ENCODE results near the gene DOK6. TPM values are rescaled to one million over a fixed set of nuclear protein-coding genes. Genes with fewer than 3 reads are reported as not detected.
"Not testable (repeated sequence)": the region's sequence is repeated elsewhere in the genome, so short reads cannot be mapped to it uniquely, and the experiment has no call there.

Gene DOK6
- total RNA-seq, 1 donor from 2014 or later, result 9.6 TPM

DNA sequence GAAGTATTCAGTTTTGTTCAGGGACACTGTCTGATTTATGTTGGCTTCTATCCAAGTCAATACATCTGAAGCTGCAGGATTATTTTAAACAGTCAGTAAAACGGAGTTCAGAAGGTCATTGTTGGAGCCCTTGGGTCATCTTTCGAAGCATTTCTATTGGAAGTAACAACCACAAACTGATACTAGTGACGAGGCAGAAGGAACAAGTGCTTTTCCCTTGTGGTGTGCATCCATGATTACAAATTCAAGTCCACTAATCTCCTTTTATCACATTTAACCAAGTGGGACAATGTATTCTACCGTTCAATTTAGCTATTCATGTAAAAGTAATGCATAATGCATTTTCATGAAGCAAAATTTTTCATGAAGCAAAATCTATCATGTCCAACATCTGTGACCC lies 470.0 kb downstream of the DOK6 start:
- no peak for DNase-seq (ENCODE audit: low spot score)

DNA sequence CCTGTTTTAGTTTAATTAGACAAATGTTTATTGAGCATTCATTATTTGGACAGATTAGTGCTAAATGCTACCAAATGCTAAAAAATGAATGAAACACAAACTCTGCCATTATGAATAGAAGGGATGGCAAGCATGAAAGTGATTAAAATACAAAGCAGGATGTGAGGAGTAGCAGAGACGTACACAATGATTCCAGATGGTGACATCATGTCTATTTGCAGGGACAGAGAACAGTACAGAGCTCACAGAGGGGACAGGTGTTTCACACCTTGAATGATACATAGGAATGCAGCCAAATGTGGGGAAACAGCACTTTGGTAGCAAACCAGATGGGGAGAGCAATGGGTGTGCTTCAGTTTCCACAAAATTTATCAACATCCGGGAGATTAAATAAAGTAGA lies 470.7 kb downstream of the DOK6 start:
- DNase-seq (ENCODE audit: low spot score), result no peak

DNA sequence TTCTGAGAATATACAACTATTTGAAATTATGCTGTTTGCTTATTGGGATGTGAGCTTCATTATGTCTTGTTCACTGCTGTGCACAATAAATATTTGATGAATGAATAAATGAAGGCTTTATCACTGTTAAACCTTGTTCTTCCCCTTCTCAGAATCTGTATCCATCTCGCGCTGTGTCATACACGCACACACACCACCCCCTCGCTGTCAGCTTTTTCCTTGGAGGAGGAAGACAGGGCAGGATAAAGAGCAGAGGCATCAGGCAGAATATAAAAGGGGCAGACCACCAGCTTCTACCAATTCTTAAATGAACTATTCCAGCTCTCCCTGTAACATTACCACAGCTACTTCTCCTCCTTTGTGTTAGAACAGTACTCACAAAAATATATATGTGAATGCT lies 472.0 kb downstream of the DOK6 start:
- DNase-seq (ENCODE audit: low spot score), result no peak

DNA sequence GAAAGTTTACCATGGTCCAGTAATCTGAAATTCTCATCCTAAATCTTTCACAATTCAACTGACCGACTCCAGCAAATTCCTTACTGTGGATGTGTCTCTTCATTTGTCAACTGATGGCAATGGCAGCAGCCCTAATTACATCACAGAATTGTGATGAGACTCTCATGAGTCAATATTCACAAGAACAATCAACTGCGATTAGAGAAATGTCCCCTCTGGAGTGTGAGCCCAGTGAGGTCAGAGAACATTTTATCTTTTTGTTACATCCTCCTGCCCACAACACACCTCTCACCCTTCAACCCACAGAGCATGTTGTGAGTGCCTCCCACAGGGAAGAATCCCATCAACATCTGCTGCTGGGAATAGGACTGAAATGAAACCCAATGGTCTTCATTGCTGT lies 473.4 kb downstream of the DOK6 start:
- DNase-seq (ENCODE audit: low spot score), result no peak

DNA sequence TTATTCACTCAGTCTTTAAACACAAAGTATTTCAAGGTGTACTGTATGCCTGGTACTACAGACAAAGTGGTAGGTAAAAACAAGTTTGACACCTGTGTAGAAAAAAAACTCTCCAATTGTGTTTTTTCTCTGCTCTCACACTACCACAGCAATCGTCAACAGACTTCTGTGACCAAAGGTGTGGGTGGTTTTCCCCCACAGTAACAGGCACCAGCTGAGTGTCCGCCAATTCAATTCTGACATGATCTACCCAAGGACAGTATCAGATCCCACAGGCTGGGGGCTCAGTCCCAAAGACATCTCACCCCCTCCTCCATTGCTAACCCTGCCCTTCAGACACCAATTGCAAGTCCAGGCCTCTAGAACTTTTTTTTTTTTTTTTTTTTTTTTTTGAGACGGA lies 475.8 kb downstream of the DOK6 start:
- DNase-seq (ENCODE audit: low spot score), result no peak

DNA sequence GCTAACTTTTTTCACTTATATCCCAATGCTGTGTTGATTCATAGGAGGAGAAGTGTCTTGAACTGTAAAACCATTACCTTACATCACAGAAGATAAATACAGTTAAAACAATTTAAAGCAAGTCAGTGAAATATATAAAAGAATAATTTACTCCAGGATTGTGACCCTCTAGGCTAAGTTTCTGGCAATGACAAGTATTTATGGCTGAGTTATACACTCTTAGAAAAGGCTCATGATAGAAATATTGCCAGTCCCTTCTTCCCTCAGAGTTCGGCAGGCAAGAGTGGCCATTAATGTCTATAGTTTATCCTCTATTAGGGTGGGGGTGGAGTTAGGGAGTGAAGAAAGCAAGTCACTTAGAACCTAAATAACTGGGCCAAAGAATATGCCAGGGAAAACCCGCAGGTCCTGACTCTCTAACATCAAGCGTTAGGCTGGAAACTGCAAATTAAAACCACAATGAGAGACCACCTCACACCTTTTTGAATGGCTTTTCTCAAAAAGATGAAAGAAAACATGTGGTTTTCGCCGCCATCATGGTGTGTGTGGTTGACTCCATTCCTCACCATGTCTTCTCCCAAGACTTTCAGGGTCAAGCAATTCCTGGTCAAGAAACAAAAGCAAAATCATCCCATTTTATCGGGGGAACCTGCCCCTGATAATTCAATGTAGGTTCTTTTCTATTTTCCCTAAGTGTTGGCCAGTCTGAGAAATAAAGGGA lies 477.7 kb downstream of the DOK6 start:
- DNase-seq (ENCODE audit: low spot score), result no peak

DNA sequence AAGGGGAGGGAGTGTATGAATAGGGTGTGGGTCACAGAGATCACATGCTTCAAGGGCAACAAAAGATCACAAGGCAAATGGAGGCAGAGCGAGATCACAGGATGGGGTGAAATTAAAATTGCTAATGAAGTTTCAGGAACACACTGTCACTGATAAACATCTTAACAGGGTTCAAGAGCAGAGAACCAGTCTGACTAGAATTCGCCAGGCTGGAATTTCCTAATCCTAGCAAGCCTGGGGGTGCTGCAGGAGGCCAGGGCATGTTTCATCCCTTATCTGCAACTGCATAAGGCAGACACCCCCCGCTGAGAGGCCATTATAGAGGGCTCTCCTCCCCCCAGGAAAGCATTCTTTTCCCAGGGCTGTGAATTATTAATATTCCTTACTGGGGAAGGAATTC lies 478.4 kb downstream of the DOK6 start:
- DNase-seq (ENCODE audit: low spot score), result not testable (repeated sequence)

DNA sequence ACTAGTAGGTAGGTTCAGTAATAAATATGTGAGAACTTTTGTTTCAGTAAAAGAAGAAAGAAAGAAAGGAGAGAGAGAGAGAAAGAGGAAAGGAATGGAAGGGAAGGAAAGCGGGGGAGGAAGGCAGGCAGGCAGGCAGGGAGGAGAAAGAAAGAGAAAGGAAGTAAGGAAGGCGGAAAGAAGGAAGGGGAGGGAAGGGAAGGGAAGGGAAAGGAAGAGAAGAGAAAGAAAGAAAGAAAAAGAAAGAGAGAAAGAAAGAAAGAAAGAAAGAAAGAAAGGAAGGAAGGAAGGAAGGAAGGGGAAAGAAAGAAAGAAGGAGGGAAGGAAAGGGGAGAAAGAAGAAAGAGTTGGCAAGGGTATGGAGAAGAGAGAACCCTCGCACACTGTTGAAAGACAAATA lies 479.4 kb downstream of the DOK6 start:
- DNase-seq (ENCODE audit: low spot score), result no peak

DNA sequence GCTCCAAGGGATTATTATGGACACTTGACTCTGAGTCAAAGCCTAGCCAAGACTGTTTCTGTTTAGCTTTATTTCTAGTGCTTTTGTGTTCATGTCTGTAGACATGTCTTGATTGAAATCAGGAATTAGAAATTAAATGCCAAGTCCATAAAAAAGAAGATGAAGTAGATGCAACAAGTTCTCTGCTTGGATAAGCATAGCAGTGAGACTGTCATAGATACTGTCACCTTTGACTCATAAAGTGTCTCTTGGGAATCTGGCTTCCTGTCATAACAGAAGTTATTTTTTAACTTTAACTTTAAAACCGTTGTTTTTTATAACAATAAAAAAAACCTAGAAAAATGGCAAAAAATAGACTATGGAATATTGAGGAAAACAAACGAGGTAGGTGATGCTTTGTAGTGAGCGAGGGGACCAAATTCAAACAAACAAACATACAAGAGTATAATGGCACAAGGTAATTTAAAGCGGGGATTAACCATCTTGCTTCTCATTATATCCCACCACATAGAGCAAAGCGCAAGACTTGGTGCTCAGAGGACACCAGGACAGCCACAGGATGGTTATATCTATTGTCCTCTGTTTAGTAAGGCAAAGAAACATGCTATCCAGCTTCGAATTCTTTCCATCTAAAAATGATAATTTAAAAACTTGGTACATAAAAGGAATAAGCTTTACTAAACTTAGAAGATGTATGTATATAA lies 482.4 kb downstream of the DOK6 start:
- no peak for DNase-seq (ENCODE audit: low spot score)

DNA sequence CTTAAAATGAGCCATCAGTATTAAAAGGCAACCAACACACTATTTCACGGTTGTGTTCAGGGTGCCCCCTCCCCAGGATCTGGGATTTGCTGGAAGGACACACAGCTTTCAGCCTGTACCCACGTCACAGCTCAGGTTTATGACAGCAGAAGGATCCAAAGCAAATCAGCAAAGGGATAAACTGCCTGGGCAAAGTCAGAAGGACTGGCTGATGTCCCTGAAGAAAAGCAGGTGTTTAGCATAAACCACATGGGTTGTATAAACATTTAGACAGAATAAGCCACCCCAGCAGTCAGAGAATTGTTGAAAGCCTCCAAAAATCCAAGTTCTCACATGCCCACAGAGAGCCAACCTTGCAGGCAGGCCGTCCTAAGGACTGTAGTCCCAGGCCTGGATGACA lies 483.1 kb downstream of the DOK6 start:
- peak; percentile 14 for DNase-seq (ENCODE audit: low spot score)

DNA sequence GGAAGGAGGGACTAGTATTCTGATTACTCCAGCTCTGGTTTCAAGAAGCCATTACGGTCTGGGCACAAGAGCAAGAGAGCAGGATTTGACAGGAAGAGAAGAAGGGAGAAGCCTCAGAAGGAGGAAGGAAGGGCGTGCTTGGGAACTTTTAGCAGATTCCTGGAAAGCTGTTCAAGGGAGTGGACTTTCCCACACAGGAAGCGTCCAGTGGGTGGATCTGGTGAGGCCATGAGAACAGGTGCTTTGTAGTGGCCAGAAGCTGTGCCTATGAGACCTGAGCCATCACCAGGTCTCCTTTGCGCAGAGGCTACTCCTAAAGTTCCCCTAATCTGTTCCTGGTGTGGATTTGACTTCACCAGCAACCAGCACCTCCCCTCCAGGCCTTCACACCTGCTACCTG lies 484.7 kb downstream of the DOK6 start:
- DNase-seq (ENCODE audit: low spot score), result no peak

DNA sequence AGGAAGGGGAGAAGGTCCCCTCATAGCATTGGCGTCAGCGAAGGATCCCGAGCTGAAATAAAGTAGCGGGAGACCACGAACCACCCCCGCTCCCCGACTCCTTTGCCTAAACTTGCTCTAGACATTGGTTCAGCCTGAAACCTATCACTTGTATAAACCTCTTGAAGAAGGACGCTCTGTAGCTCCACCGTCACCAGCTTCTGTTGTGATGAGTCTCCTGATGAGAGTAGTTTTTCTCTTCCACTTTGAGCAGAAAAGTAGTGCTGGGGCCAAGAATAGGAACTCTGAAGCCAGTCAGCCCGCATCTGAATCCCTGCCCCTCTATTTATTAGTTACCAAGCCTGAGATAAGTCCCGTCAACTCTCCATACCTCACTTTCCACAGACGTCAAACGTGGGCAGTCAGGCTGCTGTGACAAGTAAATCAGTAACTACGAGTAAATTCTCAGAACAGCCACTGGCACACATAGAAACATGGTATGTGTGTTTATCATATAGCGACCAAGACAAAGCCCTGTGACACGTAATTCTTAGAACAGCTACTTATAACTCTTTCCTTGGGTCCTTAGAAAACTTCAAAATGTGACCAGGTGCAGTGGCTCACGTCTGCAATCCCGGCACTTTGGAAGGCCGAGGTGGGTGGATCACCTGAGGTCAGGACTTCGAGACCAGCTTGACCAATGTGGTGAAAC lies 485.3 kb downstream of the DOK6 start:
- no peak for DNase-seq (ENCODE audit: low spot score)

DNA sequence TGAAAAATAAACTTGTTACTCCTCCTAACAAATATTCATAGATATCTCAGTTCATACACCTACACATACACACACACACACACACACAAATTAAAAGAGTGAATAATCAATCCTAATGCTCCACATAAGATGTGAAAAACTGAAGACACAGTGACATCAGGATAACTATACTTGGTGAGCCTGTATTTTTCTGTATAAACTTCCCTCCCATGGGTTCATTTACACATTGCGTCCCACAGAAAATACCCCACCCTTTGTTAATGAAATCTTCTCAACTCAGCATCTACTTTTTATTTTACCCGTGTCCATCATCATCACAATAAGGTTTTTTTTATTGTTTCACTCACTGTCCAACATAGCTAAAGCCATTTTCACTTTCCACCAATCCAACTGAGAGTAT lies 486.6 kb downstream of the DOK6 start:
- DNase-seq (ENCODE audit: low spot score), result no peak

DNA sequence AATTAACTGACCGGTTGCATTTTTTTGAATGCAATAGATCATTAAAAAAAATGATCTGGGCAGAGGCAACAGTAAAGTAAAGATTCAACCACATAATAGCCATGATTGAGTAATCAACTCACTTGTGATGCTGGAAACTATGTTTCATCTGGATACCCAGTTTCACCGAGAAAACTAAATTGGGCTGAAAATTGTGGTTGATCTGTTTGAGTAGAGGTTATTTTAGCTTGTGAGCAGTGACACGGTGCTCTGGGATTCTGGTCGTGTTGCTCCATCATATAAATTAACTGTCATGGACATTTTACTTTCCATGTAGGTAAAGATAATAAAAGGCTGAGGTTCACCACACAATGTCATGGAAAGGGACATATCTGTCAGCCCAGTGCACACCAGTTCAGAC lies 488.3 kb downstream of the DOK6 start:
- DNase-seq (ENCODE audit: low spot score), result no peak

DNA sequence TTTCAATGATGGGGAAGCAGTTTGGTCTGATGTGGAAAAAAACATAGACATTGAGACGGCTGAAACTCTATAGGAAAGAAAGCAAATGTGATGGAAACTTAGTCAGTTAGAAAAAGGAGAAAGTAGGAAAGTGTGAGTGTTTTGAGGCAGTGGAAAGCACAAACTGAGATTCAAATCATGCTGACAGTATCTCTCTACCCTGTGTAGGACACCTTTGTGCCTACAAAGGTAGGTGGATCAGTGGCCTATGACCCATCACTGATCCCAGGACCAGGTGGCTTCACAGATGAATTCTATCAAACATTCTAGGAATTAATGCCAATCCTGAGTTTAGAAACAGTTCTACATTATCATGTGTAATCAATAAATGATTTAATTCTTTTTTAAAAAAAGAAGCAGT lies 489.9 kb downstream of the DOK6 start:
- DNase-seq (ENCODE audit: low spot score), result no peak

DNA sequence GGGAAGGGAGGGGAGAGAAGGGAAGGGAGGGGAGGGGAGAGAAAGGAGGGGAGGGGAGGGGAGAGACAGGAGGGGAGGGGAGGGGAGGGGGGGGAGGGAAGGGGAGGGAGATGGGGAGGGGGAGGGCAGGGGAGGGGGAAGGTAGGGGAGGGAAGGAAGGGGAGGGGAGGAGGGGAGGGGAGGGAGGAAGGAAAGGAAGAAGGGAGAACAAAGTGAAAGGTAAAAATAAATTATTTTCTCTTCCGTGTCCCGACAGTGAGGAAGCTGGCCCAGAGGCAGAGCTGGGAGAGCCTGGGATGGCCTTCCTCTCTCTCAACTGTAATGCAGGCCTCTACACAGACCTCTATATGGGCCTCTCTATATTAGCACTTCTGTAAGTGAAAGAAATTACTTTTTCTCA lies 493.8 kb downstream of the DOK6 start:
- DNase-seq (ENCODE audit: low spot score), result no peak

DNA sequence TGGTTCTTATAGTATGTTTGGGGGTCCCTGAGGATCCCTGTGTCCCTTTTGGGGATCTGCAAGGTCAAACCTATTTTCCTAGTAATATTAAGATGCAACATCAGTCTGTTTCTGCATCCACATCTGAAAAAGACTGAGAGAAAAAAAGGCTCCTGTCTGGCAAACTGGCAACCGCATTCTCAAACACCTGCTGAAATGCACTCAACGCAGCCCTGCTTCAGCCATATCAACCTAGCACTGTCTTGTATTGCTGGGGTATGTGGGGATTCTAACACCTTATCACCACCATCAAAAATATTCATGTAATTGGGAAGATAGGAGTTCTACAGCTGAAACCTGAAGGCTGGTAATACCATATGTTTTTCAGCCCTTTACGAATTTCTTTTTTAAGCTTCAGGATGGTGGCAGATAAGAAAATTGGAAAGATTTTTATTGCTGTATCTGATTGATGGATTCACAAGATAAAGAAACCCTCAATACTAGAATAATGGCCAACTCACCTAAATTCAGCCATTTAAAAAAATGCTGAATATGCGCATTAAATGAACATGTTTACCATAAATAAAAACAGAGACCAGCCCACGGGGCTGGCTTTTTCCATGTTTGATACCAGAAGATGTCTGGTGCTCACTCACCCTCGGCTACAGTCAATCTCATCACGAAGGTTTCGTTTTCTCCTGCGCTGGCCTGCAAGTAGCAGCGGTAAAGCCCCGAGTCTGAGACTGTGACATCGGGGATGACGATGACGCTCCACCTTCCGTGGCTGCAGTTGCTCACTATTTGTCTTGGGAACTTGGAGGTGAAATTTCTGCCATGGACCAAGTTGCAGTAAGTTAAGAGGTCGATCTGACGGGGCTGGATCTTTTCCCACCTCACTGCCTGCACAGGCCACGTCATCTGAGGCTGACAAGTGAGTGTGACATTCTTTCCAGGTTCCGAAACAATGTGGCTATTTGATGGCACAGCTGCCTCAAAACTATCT lies 494.7 kb downstream of the DOK6 start:
- no peak for DNase-seq (ENCODE audit: low spot score)

DNA sequence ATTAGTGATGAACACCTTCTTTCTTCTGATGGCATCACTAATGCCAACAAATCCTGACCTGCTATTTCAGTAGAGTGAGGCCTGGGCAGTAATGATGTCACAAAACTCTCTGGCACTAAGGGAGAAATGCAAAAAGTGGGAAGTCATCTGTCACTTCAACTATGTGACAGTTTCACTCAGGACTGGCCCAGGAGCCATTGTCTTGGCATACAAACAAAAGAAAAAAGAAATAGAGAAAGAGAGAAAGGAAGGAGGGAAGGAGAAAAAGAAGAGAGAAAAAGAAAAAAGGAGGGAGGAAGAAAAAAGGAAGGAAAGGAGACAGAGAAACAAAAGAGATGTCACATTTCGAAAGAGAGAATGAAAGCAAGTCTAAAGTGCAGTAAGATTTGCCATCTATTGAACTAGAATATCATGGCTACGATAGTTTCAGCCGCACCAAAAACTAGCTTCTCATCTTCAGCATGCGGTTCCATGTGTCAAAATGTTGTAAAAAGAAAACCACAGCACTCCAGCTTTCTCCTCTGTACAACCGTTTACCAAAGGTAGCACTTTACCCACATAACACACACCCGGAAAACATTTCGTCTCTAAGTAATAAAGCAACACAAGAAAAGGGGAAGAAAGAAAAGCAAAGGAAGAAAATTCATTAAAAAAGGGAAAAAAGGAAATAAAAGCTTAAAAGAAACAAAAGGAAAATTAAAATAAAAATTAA lies 496.9 kb downstream of the DOK6 start:
- no peak for DNase-seq (ENCODE audit: low spot score)

DNA sequence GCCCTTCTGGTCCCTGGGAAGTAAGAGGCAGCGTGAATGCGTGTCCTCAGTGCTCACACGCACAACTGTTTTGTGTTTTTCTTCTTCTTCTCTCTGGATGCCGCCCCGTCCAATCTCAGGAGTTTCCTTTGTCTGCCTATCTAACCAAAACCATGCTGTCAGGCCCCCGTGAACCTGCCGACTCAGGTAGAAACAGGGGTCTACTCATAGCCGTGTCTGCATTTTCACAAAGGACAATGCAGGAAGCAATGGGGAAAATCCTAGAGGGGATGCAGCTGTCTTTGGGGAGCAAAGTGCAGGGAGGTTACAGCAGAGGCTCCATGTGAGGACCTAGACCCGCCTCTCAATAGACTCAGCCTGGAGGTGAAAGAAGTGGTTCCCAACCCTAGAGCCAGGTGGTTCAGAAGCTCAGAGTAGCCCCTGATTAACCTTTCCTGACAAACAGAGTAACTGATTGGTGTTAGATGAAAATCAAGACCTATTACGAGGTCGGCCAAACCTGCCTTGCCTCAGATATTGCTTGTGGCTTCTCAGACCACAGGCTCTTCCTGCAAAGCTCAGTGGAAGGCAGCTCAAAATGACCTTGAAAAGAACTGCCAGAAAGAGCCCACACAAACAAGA lies 497.7 kb downstream of the DOK6 start:
- no peak for DNase-seq (ENCODE audit: low spot score)
